Forelimb muscle (tissue), 1 donor: Measurements from ENCODE around the gene TSPAN18. TPM values are rescaled to one million over a fixed set of nuclear protein-coding genes. Genes with fewer than 3 reads are reported as not detected.

ENCODE experiments used
- DNase-seq: peaks from one replicate; pipeline ENCODE4 v3.0.0-alpha.2; 2013; ENCODE audit warnings: low read depth
- polyA plus RNA-seq: library from polyadenylated mRNA; unstranded; fragments of 120-200 nt; gene quantifications from one replicate; pipeline ENCODE4 v1.2.1, GENCODE V29; 2013; ENCODE audit not compliant: insufficient read length

The TSPAN18 gene
- polyA plus RNA-seq, 1 donor = 37.2 TPM

DNA sequence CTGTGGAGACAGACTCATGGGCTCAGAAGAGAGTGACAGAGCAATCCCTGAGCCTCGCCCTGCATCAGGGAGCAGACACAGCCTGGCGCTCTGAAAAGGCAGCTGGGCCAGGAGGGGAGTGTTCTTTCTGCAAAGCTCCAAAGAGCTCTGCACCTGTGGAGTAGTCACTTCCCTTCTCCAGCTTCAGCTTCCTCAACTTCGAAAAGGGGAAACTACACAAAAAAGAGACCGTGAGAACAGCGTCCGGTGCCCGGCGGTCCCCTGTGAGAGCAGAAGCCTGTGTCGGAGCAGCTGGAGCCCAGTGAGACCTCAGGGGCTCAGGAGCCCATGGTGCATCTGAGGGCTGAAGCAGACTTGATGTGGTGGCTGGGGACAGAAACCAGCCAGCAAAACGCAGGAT lies 188.9 kb downstream of the TSPAN18 start:
- no peak for DNase-seq

DNA sequence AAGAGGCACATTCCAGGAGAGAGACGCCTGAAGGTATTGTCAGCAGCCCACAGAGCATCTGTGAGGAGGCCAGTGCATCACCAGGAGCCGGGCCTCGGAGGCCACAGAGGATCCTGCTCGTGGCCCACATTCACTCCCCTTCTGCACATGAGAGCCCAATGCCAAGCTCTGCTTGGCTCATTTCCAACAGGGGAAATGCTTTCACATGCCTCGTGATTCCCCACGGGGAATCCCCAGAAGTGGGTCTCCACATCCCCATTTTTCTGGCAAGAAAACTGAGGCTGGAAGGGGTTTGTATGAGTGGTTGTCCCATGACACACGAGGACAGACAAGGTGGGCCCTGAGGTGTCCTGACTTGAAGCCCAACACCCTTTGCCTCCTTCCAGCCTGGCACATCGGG lies 189.6 kb downstream of the TSPAN18 start:
- no peak for DNase-seq

DNA sequence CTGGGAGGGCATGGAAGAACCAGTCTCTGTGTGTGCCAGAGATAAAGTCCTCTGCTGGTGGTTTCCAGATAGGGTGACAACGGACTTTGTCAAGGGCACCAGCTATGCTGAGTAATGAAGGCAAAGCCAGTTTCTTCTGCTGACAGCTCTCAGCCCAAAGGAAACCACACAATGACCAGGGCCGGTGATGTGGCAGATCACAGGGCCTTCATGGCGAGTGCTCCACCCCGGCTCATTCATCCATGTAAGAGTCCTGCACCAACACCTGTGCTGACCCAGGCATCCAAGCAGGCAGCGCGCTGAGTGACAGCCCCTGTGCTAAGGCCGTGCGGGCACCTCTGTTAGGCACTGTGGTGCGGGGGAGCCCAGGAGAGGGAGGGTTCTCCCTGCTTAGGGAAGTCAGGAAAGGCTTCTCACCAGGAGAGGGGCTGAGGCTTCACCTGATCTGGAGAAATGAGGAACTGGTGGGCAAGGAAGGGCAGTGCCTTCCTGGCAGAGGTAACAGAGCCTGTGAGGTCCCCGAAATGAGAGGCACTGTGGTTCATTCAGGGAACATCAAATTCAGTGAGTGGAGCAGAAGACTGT lies 190.1 kb downstream of the TSPAN18 start:
- DNase-seq = no peak

DNA sequence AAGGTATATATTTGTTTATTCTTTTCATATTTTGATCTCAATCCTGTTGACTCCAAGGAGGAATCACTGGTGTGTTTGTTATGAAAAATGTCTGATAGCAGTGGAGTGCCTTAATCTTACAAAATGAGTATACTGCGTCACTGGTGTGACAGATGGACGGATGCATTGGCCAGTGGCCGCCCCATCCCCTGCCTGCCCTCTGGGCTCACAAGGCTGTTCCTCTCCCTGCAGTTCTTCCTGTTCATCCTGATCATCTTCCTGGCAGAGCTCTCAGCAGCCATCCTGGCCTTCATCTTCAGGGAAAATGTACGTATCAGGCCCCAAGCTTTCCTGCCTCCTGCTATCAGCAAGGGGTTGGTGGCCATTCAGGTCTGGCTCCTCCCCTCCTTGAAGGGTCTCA lies 191.0 kb downstream of the TSPAN18 start:
- no peak for DNase-seq

DNA sequence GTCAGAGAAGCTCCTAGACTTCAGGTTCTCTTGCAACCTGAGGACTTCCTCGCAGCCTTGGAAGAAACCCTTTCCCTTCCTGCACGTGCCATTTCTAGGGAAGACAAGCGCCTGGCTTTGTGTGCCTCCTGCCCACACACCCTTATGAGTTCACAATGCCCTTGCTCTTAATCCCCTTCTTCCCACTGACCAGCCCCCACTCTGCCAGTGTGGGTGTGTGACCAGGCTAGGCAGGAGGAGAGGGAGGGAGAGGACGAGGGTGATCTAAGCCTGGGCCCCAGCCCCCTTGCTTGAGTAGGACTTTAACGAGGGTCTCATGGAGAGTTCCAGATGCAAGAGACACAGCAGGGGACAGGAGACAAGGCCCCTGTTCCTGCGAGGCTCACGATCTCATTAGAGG lies 193.7 kb downstream of the TSPAN18 start:
- no peak for DNase-seq

DNA sequence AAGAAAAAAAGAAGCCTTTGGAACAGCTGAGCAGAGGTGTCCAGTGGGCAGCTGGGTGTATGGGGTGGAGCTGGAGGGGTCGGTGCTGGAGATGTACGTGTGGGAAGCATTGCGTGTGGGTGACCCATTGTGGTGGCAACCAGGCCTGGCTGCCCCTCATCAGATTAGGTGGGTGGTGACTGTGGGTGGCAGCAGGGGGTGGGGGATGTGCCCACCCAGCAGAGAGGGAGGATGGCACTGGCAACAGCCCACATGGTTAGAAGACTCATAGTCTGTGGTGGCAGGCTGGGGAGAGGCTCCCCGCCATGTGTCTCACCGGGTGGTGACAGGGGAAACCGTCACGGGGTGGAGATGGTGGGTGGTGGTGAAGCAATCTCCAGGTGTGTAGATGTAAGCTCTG lies 196.4 kb downstream of the TSPAN18 start:
- no peak for DNase-seq

DNA sequence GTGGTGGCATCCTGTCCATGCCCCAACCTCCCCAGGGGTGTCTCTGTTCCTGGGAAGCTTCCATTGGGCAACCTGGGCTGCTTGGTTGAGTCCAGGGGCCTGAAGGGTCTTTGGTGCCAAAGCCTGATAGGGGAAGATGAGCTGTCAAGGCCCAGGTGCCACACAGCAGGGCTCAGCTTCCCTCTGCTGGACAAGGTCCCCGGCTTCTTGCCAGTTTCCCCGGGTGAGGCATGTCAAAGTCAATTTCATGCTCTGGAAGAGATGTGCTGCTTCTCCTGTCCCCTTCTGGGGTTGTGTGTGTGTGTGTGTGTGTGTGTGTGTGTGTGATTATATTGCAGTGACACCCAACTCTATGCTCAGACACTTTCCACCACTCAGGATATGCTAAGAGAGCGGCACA lies 197.0 kb downstream of the TSPAN18 start:
- no peak for DNase-seq

DNA sequence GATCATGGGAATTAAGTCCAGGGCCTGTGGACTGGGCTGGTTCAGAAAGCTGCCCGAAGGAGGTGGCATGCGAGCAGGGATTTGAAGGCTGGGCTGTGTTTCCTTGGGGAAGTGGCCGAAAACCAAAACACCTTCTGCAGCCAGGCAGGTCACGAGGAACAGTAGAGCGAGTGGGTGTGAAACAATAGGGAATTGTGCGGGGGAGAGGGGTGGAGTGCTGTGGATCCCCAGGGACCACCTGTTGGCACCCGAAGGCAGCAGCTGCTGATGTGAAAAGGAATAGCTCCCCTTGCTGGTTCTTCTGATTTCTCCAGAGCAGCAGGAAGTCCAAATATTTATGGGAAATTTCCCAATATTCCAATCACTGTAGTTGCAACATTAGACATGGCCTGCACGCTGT lies 199.3 kb downstream of the TSPAN18 start:
- no peak for DNase-seq

DNA sequence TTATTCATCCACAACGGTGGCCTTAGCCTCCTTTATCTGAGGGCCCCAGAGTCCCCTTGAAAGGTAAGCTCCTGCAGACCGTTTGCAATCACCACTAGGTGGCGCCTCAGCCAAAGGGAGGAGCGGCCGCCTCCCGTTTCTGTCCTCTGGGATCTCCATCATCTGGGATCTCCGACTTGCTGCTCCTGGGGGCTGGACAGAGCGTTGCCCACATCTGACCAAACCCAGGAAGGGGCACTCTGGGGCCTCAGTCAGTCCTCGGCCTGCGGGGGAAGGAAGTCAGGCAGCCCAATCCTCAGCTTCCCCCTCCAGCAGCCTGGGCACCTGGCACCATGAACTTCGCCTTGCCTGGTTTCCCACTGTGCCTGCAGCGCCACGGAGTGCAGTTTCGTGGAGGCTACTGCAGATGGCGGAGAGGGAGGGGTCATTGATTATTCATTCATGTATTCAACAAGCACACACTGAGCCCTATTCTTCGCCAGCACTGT lies 200.5 kb downstream of the TSPAN18 start:
- DNase-seq = no peak

DNA sequence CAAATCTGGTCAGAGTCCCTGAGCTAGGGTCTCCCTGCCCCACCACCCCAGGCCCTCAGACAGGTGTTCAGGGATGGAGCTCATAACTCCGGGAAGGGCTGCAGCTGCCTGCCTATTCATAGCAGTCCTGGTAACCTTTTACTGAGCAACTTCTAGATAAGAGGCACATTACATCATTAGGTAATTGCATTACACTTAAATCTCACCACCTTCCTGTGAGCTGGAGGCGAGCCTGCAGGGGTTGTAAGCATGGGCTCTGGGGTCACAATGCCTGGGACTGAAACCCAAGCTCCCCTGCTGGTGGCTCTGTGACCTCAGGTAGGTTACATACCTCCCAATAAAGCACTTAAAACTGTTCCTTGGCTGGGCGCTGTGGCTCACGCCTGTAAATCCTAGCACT lies 201.4 kb downstream of the TSPAN18 start:
- no peak for DNase-seq

DNA sequence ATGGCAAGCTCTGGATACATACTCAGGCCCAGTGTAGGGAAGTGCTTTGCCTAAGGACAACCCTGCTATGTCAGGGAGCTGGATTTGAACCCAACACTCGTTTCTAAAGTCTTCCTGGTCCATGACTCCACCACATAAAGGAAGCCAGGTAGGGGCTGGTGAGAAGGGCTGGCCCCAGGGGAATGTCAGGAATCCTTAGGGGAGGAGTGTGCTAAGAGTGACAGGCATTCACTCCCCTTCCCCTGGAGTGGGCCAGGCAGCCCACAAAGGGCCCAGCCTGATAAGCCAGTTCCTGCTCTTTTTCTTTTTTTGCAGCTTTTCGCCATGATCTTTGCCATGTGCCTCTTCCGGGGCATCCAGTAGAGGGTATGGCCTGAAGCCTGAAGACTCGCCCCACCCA lies 202.1 kb downstream of the TSPAN18 start:
- no peak for DNase-seq

DNA sequence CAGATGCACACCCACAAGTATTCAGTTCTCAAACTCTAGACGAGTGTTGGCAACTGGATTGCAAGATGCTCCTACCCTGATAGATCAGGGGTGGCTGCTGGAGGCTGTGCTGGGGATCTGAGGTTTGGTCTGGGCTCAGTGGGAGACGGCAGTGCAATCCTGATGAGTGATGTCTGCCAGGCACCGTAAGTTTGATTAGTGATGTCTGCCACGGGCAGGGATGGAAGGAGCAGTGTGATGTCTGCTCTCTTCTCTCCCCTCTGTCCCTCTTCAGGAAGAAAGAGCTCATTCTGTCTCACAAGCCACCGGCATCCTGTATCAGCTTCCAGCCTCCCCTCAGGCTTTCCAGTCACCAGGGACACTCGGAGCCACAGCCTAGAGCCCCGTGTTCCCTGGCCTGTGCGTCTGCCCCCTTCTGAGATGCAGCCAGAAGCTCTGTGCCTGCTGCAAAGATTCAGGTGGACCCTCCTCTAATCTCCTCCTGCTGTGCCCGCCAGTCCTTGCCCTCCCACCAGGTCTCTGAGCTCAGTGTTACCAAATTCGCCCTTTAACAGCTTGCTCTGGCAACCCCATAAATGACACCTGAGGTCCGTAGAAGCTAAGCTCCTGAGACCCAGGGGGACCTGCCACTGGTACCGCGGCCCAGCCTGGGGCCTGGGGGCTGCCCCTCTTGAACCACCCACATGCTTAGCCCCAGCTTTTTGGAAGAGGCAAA lies 204.0 kb downstream of the TSPAN18 start:
- no peak for DNase-seq

DNA sequence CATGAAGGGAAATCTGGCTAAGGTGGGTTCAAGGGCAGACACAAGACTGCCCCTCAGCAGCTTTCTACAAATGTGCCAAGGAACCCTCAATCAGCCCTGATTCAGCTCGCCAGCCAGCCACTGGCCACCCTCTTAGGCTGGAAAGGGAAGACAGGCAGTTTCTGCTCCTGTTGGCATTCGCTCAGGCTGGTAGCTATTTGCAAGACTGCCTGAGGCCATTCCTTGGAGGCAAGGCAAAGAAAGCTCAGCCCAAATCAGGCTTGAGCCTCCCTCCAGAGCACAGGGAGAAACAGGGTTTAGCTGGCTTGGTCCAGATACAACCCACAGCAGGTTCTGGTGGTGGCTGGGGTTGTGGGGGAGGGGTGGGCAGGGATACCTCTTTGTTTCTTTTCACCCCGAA lies 204.7 kb downstream of the TSPAN18 start:
- no peak for DNase-seq

DNA sequence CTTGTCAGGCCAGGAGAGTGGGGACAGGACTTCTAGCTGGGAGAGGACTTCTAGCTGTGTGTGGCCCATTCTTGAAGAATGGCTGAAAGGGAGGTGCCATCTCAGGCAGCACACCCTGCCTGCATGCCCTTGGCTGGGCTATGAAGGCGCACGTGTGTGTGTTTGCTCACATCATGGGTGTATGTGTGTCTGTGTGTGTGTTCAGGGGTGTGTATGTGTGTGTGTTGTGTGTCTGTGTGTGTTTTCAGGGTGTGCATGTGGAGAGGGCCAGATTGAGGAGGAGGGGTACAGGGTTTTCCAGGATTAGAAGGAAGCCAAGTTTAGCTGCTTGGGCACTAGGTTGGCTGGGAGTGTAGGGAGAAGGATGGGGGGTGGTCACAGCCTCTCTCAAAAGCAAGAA lies 207.3 kb downstream of the TSPAN18 start:
- DNase-seq = no peak

DNA sequence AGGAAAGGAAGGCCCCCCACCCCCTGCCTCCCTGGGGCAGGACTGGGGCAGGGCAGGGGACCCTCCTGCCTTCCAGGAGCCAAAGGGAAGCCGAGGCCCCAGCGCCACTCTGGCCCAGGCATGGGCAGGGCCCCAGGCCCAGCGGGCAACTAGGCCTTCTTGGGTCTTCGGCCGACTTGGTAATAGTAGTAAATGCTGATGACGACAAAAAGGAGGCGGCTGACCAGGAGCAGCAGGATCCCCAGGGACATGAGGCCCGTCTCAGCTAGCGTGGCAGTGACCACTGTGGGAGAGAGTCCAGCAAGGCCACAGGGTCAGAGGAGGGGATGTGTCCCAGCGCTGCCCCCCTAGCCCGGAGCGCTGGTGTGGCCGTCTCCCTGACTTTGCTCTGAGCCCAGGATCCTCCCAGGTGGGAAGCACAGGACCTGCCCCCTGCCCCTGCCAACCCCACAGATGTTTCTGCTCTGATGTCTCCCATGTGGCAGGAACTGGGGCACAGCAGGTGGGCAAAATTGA lies 208.0 kb downstream of the TSPAN18 start:
- DNase-seq = no peak

DNA sequence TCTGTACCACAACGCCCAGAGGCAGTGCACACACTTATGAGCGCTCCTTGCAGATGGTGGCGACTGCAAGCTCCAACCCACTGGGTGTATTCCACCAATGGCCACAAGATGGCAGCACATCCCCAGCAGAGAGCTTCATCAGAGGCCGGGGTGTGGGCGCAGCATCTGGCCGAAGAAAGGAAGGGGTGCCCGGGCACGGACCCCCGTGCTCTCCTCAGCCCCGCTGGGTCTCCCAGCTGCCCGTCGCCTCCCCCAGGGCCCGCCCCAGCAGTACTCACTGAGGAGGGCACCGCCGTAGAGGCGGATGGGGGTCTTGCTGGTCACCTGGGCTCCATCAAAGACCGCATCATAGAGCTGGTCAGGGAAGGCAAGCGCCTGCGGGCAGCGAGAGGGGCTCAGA lies 209.8 kb downstream of the TSPAN18 start:
- DNase-seq = peak; percentile 62

DNA sequence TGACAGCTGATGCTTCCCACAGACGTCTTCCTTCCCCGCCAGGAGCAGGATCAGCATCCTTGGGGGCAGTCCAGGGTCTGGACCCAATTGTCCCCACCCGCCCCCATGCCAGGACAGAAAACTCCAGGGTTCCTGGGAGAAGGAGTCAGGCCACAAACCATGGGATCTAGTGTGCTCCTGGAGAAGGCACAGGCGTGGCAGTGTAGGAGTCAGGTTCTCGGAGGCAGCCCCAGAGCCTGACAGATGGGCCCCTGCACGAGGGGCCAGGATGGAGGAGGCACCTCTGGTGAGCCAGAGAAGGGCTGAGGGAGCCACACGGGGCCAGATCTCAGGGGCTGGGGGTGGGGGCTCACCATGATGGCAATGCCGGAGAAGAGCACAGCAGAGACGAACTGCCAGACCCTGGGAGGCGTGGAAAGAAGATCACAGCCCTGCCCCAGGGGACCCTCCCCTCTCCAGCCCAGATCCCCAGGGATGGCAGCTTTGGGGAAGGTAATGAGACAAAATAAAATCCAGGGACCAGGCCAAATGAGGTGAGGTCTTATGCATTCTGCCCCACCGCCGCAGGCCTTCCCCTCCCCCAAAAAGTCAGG lies 210.3 kb downstream of the TSPAN18 start:
- no peak for DNase-seq

DNA sequence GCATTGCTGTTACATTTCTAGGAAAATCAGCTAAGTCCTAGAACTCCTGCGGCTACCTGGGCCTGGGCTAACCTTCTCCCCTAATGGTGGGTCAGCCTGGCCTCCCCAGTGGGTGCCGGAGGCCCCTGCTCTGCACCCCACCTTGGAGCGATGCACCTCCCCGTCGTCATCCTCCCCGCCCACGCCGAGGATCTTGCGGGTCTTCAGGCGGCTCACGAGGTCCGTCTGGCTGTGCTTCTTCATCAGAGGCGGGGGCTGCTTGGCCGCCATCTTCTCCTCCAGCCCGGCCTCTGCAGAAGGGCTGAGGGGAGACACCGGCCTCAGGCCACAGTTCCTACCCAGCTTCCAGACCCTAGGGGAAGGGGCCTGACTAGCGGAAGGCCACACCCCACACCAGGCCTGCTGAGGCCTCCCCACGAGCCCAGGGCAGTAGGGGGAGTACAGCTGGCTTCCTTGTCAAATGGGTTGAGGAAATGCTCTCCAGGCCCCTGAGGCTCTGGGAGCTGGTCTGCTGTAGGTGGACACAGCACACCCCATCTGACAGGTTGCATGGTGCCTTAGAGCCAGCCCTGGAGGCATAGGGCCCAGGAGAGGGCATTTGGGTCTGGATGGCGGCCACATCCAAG lies 211.4 kb downstream of the TSPAN18 start:
- DNase-seq = no peak

DNA sequence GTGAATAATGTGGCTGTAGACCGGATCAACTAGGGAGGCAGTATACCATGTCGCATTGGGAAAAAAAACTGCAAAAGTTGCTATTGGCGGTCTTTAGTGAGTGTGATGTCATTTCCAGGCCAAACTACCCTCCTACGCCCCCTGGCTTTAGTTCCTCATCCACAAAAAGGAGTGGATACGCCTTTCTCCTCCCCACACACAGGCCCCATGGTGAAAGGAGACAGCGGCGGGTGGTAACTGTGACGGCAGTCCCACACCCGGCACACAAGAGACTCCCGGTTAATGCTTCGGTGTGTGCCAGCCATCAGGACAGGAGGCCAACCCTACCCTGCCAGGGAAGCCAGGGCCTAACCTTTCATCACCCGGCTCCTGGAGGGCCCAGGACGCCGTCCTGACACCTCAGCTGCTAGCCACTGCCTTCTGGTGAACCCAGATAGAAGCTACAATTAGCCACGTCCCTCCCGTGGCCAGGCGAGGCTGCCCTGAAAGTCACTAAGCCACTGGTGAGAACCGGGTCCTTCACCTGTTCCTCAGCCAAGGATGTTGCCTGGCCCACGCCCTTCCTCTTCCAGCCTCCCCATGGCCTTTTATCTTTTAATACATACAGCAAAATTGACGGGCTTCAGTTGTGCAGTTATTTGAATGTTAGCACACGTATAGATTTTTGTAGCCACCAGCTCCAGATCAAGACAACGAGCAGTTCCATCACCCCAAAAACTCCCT lies 213.1 kb downstream of the TSPAN18 start:
- no peak for DNase-seq

DNA sequence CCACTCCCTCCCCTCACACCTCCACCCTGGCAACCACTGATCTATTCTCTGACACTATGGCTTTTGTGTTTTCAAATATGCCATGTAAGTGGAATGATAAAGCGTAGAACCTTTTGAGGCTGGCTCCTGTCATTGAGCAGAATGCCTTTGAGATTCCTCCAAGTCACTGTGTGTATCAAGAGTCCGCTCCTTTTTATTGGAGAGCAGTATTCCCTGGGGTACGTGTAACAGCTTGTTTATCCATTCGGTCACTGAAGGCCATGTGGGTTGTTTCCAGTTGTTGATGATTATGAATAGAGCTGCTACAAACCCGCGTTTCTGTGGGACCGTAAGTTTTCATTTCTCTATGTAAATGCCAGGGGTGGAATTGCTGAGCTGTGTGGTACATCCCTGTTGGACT lies 213.6 kb downstream of the TSPAN18 start:
- DNase-seq = no peak

DNA sequence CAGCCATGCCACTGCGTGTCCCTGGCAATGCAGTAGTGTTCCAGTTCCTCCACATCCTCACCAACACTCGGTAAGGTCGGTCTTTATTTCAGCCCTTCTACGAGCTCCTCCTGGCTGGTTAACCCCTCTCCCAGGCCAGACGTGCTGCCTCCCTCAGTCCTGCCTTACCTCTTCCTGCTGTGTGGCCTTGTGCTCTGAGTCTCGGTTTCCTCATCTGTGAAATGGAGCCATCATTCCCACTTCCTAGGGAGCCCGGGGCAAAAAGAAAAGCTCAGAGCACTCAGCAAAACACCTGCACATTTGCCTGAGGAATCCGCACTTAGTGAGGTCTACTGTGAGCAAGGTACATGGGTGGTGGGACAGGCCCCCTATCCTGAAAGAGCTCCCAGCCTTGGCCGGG lies 214.1 kb downstream of the TSPAN18 start:
- DNase-seq = no peak
